Adrenal gland (tissue), 5 donors: ENCODE measurements around the gene SLC5A10.

Experiments used
- CTCF ChIP-seq, 6 experiments: fragments of 450-650 bp in 4 of 6; fragments of 200-600 bp in 2 of 6; sonication (generic) in 1 of 6; IDR thresholded peaks; 1 replicate in 5 of 6; 2 replicates in 1 of 6; pipeline versions ENCODE4 v1.5.1 to v1.8.0; 2016 to 2021; ENCODE audit warnings: antibody characterized with exemption in 6 of 6, mild to moderate bottlenecking in 2 of 6, moderate library complexity in 1 of 6
- POLR2A ChIP-seq, 2 donors: fragments of 450-650 bp; IDR thresholded peaks; one replicate each; pipeline ENCODE4 v1.6.1; 2017; ENCODE audit warnings: antibody characterized with exemption in 2 of 2, mild to moderate bottlenecking in 2 of 2, moderate library complexity in 1 of 2
- donor health status: DM: no; HTN: no; CAD: no.

GRCh38 chr17:18975597-18975996 is 23.6 kb downstream of the SLC5A10 start:
- no peak for TF ChIP-seq CTCF (IDR thresholded peaks at IDR 0.05)
- no peak for TF ChIP-seq POLR2A (IDR thresholded peaks at IDR 0.05)
